Neural progenitor cell (in vitro differentiated cells): ENCODE measurements around the gene LYRM4.

Experiments
- EZH2 ChIP-seq: fragments of 200-600 bp; sonication (generic); IDR thresholded peaks from 2 replicates; pipeline ENCODE4 v1.6.1; 2017; ENCODE audit warnings: antibody characterized with exemption, mild to moderate bottlenecking, moderate library complexity
- EZH2phosphoT487 ChIP-seq: fragments of 200-600 bp; sonication (generic); IDR thresholded peaks from 2 replicates; pipeline ENCODE4 v1.6.1; 2017; ENCODE audit warnings: antibody characterized with exemption
- TF ChIP-seq, protein P1 (sequence below): fragments of 200-600 bp; sonication (generic); IDR thresholded peaks from 2 replicates; pipeline ENCODE4 v1.5.1; 2017; ENCODE audit warnings: antibody characterized with exemption, mild to moderate bottlenecking

DNA sequence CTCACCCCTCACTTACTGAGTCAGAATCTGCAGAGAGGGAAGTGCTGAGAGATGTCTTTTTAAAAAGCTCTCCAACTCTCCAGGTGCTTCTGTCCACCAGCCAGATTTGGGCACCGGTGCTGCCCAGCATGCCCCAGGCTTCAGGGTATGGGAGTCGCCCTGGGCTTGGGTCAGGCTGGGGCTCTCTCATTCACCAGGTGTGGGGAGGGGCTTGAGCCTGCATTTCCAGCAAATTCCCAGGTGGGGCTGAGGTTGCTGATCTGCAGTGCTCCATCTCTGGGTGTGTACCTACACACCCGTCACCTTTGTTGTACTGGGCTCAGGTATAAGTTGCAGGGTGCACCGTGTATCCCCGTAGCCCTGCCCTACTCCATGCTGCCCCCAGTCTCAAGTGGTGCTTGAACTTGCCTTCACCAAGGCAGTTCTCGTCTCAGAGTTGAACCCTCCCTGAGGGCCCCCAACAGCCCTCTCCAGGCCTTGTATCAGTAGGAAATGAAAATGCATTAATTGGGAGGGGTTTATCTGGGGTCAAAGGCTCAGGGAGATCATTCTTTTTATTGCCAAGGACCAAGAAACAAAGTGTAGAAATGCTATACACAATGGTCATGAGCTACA is 152.1 kb downstream of the LYRM4 start:
- TF ChIP-seq EZH2 (no peak), EZH2phosphoT487 (no peak)
- TF ChIP-seq, protein P1, sequence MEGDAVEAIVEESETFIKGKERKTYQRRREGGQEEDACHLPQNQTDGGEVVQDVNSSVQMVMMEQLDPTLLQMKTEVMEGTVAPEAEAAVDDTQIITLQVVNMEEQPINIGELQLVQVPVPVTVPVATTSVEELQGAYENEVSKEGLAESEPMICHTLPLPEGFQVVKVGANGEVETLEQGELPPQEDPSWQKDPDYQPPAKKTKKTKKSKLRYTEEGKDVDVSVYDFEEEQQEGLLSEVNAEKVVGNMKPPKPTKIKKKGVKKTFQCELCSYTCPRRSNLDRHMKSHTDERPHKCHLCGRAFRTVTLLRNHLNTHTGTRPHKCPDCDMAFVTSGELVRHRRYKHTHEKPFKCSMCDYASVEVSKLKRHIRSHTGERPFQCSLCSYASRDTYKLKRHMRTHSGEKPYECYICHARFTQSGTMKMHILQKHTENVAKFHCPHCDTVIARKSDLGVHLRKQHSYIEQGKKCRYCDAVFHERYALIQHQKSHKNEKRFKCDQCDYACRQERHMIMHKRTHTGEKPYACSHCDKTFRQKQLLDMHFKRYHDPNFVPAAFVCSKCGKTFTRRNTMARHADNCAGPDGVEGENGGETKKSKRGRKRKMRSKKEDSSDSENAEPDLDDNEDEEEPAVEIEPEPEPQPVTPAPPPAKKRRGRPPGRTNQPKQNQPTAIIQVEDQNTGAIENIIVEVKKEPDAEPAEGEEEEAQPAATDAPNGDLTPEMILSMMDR, result no peak
